Activated CD8-positive, alpha-beta memory T cell treated with anti-CD3 and anti-CD28 coated beads for 48 hours (primary cell): Measurements from ENCODE around the gene LHFPL3.
"Not testable (repeated sequence)": the region's sequence is repeated elsewhere in the genome, so short reads cannot be mapped to it uniquely, and the experiment has no call there.

Experiments used
- DNase-seq, 3 experiments: peaks; one replicate each; pipeline ENCODE4 v3.0.0-alpha.2; 2020; ENCODE audit warnings: low read depth in 2 of 3, low spot score in 2 of 3

Gene LHFPL3

GRCh38 chr7:104890216-104890615 lies 561.8 kb downstream of the LHFPL3 start:
- no peak for DNase-seq

- DNase-seq: no peak
These were observed 563.5 kb downstream of the LHFPL3 start for GRCh38 chr7:104891949-104892348.

- DNase-seq: no peak
These were observed 565.9 kb downstream of the LHFPL3 start for GRCh38 chr7:104894314-104894713.

- no peak for DNase-seq
These were observed 566.5 kb downstream of the LHFPL3 start for GRCh38 chr7:104894726-104895521.

GRCh38 chr7:104895522-104896236 lies 567.3 kb downstream of the LHFPL3 start:
- DNase-seq: no peak

GRCh38 chr7:104898434-104898833 lies 570.0 kb downstream of the LHFPL3 start:
- DNase-seq: no peak

GRCh38 chr7:104900525-104901239 lies 572.3 kb downstream of the LHFPL3 start:
- DNase-seq: no peak

GRCh38 chr7:104901240-104901619 lies 572.8 kb downstream of the LHFPL3 start:
- DNase-seq: no peak

- no peak for DNase-seq
These were observed 573.8 kb downstream of the LHFPL3 start for GRCh38 chr7:104902183-104902582.

GRCh38 chr7:104903044-104903443 lies 574.6 kb downstream of the LHFPL3 start:
- no peak for DNase-seq

GRCh38 chr7:104903846-104904245 lies 575.4 kb downstream of the LHFPL3 start:
- no peak for DNase-seq

GRCh38 chr7:104906032-104906431 lies 577.6 kb downstream of the LHFPL3 start:
- DNase-seq: no peak

- no peak for DNase-seq
These were observed 578.2 kb downstream of the LHFPL3 start for GRCh38 chr7:104906556-104906955.

GRCh38 chr7:104908636-104909035 lies 580.2 kb downstream of the LHFPL3 start:
- DNase-seq: no peak

GRCh38 chr7:104909096-104909495 lies 580.7 kb downstream of the LHFPL3 start:
- DNase-seq: no peak

- DNase-seq: no peak
These were observed 586.0 kb downstream of the LHFPL3 start for GRCh38 chr7:104914421-104914820.

- no peak for DNase-seq
These were observed 593.2 kb downstream of the LHFPL3 start for GRCh38 chr7:104921596-104921995.

GRCh38 chr7:104922182-104923009 lies 594.0 kb downstream of the LHFPL3 start:
- no peak for DNase-seq

- DNase-seq: peak in 1 of 3 experiments; percentile 25
These were observed 594.6 kb downstream of the LHFPL3 start for GRCh38 chr7:104923010-104923421.

- not testable (repeated sequence) for DNase-seq
These were observed 597.8 kb downstream of the LHFPL3 start for GRCh38 chr7:104926189-104926588.

- DNase-seq: no peak
These were observed 598.2 kb downstream of the LHFPL3 start for GRCh38 chr7:104926601-104927041.
